CD4-positive, alpha-beta T cell treated with Interleukin-12 subunit alpha and Interleukin-12 subunit beta, for 1 hour (primary cell): ENCODE results near the gene ASB8.
"Not testable (repeated sequence)": the region's sequence is repeated elsewhere in the genome, so short reads cannot be mapped to it uniquely, and the experiment has no call there.

Source experiments
- DNase-seq: peaks from one replicate; pipeline ENCODE4 v3.0.0-alpha.2; 2020

ASB8 gene

DNA sequence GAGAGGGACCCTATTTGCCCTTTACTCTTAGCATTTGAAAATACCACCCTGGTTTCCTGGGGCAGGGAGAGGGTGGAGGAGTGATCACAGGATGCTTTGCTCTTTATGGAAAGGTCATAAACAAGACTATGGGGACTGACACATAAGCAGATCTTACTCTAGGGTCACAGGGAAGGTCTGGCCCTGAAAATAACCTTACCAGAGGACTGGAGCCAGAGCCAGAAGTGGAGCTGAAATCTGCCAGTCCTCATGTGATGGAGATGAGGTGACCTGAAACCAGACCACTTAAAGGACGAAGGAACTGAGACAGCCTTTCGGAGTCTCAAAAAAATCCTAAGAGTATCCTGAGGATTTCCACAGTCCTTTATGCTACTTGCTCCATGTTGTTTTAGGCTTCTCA, 25.8 kb downstream of the ASB8 start:
- no peak for DNase-seq

DNA sequence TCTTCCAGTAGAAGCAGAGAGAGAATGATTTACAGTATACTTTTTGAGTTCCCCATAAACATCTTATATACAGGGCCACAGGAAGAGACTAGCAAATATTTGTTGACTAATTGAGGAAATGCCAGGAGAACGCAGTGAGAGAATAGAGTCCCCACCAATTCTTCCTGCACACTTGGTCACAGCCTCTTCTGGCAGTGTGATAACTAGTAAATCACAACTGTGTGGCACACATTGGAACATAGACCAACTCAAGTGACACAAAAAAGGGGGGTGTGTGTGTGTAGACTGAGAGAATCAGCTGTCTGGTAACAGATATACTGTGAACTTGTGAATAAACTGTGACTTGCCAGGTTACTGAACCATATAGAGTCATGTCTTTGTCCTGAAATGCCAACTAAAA, 27.9 kb downstream of the ASB8 start:
- DNase-seq: no peak

DNA sequence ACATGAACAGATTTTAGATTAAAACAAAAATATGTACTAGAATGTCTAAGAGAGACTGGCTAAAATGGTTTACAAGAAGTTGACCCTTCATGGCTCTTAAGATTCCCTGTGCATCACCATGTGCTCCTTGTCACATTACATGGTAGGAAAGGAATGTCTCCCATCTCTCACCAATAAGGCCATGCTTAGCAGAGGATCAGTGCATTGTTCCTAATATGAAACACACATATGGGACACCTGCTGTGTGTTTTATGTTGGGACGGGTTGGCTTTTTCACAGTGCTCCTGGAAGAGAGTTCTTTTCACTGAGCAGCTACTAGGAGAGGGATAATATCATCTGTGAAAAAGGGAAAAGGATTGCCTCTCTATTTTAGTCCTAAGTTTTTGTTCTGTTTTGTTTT, 28.5 kb downstream of the ASB8 start:
- no peak for DNase-seq

DNA sequence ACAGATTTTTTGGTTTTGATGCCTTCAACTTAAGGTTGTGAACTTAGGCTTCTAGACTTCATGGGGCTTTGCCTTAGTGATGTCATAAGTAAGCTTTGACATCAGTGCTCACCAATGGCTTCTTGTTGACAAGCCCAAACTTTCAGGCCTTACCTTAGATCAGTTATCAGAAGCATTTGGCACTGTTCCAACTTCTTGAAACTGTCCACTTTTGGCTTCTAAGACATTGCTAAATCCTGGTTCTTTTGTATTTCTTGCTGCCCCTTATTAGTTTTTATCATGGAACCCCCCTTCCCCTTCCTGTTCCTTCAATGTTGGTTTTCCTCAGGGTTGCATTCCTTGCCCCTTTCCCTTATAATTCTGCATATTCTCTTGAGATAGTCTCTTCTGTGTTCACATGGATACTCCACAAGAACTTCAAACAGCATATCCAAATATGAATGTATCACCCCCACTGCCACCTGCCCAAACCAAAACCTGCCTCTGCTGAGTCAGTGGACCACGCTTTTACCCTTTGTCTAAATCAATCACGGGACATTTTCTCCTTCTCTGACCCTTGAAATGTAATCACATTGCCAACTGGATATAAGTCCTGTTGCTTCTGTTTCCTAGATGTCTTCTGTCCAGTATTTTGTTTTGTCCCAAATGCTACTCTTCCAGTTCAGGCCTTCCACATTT, 30.2 kb downstream of the ASB8 start:
- no peak for DNase-seq

DNA sequence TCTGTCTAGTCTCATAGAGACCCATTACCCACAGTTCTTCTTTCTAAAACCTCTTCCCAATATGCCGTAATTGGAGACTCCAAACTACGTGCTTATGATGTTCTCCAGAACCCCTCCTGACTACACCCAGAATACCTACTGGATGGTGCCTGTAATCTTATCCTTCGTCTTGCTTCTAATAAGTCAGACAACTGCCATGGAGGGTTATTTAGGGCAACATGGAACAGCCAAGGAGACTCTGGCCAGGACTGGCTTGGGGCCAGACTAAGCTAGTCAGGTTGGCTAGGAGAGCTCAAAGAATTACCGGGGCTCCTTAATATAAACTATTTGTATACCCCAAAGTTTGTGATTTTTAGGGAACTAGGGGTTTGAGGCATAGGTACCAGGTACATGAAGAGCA, 31.3 kb downstream of the ASB8 start:
- no peak for DNase-seq

- DNase-seq: not testable (repeated sequence)
Measured at GRCh38 chr12:48125542-48125941, 31.8 kb downstream of the ASB8 start.

- DNase-seq: no peak
Measured at GRCh38 chr12:48123169-48123568, 34.1 kb downstream of the ASB8 start.

GRCh38 chr12:48122065-48122834, 35.1 kb downstream of the ASB8 start:
- no peak for DNase-seq

DNA sequence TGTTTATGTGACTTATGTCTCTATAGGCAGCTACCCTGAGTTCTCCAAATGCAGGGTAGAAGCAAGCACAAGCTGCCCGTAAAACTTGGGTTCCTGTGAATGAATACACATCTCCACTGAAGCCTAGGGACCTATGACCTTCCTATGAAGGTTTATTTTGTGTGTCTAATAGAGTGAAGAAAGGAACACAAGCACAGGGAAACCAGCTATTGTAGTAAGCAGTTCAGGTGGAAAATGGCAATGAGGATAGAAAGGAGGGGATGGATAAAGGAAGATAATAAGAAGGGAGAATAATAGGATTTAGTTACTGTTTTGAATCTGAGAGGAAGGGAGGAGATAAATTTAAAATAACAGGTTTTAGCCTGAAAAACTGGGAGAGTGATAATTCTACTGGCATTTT, 35.8 kb downstream of the ASB8 start:
- no peak for DNase-seq

DNA sequence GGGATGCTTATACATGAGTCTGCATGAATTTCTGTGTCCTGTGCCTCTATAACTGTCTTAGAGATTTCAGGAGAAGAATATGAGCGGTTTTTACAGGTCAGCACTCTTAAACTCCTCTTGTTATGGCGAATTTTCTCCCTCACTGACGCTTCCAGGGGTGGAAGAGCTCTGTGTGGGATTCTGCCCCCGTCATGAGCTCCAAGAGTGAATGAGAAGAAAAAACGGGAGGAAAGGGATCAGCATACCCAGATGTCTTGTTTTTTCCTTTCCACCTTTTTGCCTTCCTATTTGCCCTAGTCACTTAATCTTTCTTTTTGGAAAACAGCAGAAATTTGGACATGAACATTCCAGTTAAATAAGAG, 37.5 kb downstream of the ASB8 start:
- no peak for DNase-seq

DNA sequence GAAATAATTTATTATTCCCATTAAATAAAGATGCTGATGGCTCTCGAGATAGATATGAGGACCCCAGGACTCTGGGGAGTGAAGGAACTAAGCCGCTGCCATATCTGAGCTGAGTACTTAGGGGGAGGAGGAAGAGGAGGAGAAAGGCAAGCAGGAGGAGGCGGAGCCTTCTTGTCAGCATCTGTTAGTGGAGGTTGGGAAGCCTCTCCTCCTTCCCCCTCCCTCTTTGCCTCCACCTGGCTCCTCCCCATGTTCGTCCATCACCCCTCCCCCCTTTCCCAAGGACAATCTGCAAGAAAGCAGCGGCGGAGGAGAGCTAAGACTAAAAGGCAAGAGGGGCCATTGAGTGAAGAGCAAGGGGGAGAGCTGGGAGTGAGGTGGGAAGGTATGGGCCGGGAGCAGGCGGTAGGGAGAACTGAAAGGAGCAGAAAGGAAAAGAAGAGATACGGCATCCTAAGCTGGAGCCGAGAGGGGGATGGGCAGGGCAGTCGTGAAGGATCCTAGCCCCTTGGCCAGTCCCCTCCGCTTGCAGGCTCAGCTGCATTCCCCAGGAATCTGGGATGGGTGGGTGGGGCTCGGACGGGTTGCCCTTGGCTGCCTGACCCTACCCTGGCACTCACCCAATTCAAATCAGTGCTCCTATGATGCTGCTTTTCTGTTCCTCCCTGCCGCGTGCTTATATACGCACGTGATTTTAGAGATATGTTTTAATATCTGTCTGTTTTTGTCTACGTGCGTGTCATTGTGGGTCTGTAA, 38.1 kb downstream of the ASB8 start, which contains the start of gene PFKM:
Gene PFKM, plus strand, starts transcription at position 287 of the 756 bp plus-strand sequence. CDS start 3,411 bp downstream, outside the sequence.
- peak; percentile 74 for DNase-seq

DNA sequence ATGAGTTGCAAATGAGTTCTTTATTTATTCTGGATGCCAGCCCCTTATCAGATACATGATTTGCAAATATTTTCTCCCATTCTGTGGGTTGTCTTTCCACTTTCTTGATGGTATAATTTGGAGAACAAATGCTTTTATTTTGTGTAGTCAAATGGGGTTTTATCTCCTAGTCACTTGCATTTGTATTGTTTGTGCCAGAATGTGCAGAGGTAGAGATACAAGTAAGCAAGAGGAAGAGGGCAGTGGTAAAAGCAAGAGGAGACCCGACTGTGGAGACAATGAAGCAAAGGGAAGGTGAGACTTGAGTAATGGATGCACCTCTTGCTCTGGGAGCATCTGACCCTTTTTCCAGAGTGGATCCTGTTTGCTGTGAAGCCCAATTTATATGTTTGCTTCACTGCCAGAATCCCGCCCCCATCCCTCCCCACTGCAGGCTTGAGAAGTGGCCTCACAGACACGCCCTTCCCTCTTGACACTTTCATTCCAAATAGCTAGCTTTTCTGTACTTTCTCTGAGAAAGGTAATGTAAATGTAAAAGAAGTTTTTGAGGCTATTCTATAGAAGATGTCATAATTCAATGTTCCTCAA, 38.9 kb downstream of the ASB8 start:
- DNase-seq: no peak

DNA sequence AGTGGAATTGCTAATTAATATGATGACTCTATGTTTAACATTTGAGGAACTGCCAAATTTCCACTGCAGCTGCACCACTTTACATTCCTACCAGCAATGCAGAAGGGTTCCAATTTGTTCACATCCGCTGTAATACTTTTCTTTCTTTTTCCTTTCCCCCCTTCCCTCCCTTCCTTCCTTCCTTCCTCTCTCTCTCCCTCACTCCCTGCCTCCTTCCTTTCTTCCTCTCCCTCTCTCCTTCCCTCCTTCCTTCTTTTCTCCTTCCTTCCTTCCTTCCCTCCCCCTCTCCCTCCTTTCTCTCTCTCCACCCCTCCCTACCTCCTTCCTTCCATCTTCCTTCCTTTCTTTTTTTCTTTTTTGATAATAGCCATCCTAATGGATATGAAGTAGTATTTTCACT, 41.4 kb downstream of the ASB8 start:
- no peak for DNase-seq

GRCh38 chr12:48111312-48111693, 46.0 kb downstream of the ASB8 start:
- DNase-seq: not testable (repeated sequence)

DNA sequence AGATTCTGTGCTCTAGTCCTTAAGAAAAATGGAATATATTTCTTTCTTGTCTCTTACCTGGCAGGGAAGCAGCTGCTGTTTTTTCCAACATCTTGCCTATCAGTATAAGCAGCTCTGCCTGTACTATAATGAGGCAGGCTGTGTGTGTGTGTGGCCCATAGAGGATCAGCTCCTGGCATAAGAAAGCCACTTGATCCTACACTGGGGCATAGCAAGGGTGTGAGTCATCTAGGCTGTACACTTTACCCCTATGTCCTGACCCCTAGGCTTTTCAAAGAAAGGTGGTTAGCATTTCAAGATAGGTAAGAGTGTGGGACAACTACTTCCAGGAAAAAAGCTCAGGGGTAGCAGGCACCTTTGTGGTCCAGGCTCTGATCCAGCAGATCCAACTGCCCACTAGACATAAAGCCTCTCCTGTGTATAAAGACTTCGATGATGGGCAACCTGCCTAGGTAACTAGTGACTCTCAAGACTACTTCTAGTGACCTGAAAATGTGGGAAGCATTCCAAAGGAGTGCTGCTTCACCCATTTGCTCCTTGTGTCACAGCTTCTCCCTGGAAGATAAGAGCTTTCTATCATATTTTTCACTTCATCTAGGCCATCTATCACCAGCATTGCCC, 46.5 kb downstream of the ASB8 start:
- DNase-seq: no peak

DNA sequence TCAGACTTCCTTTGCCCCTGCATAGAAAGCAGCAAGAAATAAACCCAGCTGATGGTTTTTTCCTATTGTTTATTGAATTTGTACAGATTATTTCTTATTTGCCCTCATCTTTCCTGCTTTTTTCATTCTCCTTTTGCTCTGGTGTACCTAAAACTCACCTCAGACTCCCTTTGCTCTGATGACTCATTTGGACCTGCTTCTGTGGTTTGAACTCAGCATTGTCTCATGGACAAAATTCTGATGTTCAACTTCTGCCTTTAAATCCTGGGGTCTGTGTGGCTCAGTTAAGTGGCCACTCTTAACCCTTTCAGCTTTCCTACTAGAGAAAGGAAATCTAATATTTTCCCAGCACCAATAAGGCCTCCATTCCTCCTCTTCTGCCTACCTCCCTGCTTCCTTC, 47.9 kb downstream of the ASB8 start:
- no peak for DNase-seq

DNA sequence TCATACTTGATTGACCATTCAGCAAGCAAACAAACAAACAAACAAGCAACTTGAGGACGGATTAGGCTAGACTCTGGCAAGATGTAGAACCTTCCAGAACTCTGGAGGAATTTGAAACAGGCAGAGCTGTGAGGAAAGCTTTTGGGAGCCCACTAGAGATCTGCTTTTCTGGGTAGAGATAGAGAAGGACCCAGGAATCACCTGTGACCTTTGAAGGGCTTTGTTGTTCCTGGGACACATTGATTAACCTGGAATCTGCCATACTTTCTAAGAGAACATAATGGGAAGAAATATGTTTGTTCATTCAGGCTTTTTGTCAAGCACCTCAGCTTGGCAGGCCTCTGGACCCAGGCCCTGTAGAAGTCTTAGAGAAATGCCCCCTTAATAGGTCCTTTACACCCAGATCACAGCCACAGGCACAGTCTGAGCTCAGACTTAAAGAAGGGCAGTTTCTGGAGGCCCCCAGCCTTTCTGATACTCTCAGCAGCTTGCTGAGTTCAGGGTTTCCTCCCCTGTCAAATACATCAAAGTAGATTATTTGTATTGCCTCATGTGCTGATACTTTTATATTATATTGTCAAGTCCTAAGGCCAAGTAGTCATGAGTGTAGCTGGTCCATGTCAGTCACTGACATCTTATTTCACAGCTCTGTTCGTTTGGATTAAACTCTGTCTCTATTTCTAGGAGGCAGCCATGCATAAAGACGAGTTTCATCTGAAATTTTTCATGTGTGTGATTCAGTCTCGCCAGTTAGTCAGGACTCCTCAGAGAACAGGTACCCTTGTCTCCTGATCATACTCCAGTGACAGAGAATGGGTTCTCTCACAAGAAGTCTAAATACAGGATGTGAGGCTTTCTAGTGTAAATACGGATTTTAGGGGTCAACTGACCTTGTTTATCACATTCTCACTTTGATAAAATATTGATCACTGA, 50.4 kb downstream of the ASB8 start:
- no peak for DNase-seq

- peak; percentile 92 for DNase-seq
Measured at GRCh38 chr12:48105867-48106680, 51.2 kb downstream of the ASB8 start, which contains the start of gene SENP1. Gene SENP1 (minus strand): TSS chr12:48106079. CDS start chr12:48101472, 4,607 bp downstream.

- peak; percentile 72 for DNase-seq
Measured at GRCh38 chr12:48105321-48105866, 51.9 kb downstream of the ASB8 start.

GRCh38 chr12:48104531-48104930, 52.8 kb downstream of the ASB8 start:
- no peak for DNase-seq
